PC-3 (cell line): ENCODE measurements around the gene ESRP2.

Experiments
- EZH2 ChIP-seq: fragments of 300-600 bp; sonication (generic); IDR thresholded peaks from one replicate; pipeline ENCODE4 v1.6.1; 2017; ENCODE audit warnings: antibody characterized with exemption, mild to moderate bottlenecking, low read length; ENCODE audit not compliant: unreplicated experiment
- EZH2phosphoT487 ChIP-seq: fragments of 300-600 bp; sonication (generic); IDR thresholded peaks from 2 replicates; pipeline ENCODE4 v1.6.1; 2018; ENCODE audit warnings: mild to moderate bottlenecking, antibody characterized with exemption, low read length, borderline replicate concordance
- TF ChIP-seq, protein P1 (sequence below): fragments of 300-600 bp; sonication (generic); conservative IDR thresholded peaks from 2 replicates; pipeline ENCODE4 v1.5.1; 2017; ENCODE audit warnings: antibody characterized with exemption, low read depth, mild to moderate bottlenecking, low read length

DNA sequence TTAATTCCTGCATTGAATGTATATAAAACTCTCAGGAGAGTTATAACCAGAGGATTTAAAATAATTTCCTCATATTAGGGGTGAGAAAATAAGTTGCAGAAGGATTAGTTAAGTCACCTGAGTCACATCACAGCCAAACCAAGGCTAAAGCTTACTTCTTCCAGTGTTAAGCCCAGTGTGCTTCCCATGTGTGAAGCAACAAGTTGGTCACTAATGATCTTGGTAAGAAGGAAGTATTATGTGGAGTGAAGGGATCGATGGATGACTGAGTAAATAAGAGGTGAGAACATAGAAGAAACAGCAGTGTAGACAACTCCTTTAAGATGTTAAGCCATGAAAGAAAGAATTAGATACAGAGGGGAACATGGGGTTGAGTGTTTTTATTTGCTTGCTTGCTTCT, 20.6 kb downstream of the ESRP2 start:
- TF ChIP-seq, protein P1, sequence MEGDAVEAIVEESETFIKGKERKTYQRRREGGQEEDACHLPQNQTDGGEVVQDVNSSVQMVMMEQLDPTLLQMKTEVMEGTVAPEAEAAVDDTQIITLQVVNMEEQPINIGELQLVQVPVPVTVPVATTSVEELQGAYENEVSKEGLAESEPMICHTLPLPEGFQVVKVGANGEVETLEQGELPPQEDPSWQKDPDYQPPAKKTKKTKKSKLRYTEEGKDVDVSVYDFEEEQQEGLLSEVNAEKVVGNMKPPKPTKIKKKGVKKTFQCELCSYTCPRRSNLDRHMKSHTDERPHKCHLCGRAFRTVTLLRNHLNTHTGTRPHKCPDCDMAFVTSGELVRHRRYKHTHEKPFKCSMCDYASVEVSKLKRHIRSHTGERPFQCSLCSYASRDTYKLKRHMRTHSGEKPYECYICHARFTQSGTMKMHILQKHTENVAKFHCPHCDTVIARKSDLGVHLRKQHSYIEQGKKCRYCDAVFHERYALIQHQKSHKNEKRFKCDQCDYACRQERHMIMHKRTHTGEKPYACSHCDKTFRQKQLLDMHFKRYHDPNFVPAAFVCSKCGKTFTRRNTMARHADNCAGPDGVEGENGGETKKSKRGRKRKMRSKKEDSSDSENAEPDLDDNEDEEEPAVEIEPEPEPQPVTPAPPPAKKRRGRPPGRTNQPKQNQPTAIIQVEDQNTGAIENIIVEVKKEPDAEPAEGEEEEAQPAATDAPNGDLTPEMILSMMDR, result no peak
- TF ChIP-seq EZH2, result no peak
- no peak for TF ChIP-seq EZH2phosphoT487
